HCT116 (cell line): ENCODE measurements around the gene PCDHA9. TPM values are rescaled to one million over a fixed set of nuclear protein-coding genes. Genes with fewer than 3 reads are reported as not detected.
"Not testable (repeated sequence)": the region's sequence is repeated elsewhere in the genome, so short reads cannot be mapped to it uniquely, and the experiment has no call there.

ENCODE experiments used
- ATAC-seq: fragments of 200-7000 bp; cut with Tn5 transposase; 2 replicates; pipeline ENCODE4 v1.9.1; 2020; ENCODE audit warnings: mild to moderate bottlenecking, moderate library complexity
- BruUV-seq: library from RNA; stranded (reverse); fragments of 400-500 nt; replicated peaks from 2 replicates; lab custom pipeline; 2021; lab: Mats Ljungman, UMichigan
- CTCF ChIA-PET: fragments of 300-600 bp; sonication (Branson Sonifier 250); formaldehyde crosslinking; loops from one replicate; lab custom pipeline; 2021; ENCODE audit warnings: antibody characterized with exemption; lab: Charles Lee
- POLR2A ChIA-PET: fragments of 300-600, 350-600 bp; sonication (Branson Sonifier 250); formaldehyde crosslinking; loops from one replicate; lab custom pipeline; 2021; ENCODE audit warnings: antibody characterized with exemption; lab: Charles Lee
- RAD21 ChIA-PET, 2 experiments: fragments of 300-600 bp; sonication (Branson Sonifier 250); formaldehyde crosslinking; loops; one replicate each; lab custom pipeline; 2023; ENCODE audit warnings: low total read pairs in 2 of 2; ENCODE audit not compliant: uncharacterized antibody in 2 of 2, unreplicated experiment in 2 of 2, low non-redundant PET in 1 of 2; lab: Charles Lee
- DNase-seq: peaks from one replicate; pipeline ENCODE4 v3.0.0-alpha.2; 2010; ENCODE audit warnings: low read depth, low spot score
- H2AFZ ChIP-seq: fragments of 200-600 bp; shearing (Covaris generic), sonication (generic); 2 replicates; pipeline ENCODE4 v1.6.1; 2017; ENCODE audit warnings: low read depth, mixed run types, mixed read lengths, antibody characterized with exemption, low read length; ENCODE audit not compliant: poor library complexity, severe bottlenecking
- H3K27ac ChIP-seq: 2 replicates; pipeline ENCODE4 v1.5.1; 2012; ENCODE audit warnings: low read depth, low read length
- H3K27me3 ChIP-seq: fragments of 200-600 bp; sonication (generic); 2 replicates; pipeline ENCODE4 v1.6.1; 2016; ENCODE audit warnings: mixed run types, low read length, mixed read lengths; ENCODE audit not compliant: insufficient read depth
- H3K36me3 ChIP-seq, 2 experiments: fragments of 200-500 bp in 1 of 2; fragments of 200-600 bp in 1 of 2; sonication (Bioruptor generic) in 1 of 2; sonication (generic) in 1 of 2; 2 replicates each; pipeline versions ENCODE4 v1.5.1 to v1.6.1; 2014 to 2016; ENCODE audit warnings: low read length in 2 of 2, inconsistent platforms in 1 of 2, mixed read lengths in 1 of 2, mixed run types in 1 of 2; ENCODE audit not compliant: insufficient read depth in 2 of 2, control insufficient read depth in 1 of 2
- H3K4me1 ChIP-seq, 2 experiments: fragments of 200-600 bp in 1 of 2; sonication (generic) in 1 of 2; 2 replicates each; pipeline versions ENCODE4 v1.5.1 to v1.6.1; 2012 to 2017; ENCODE audit warnings: low read length in 2 of 2, inconsistent platforms in 1 of 2, mild to moderate bottlenecking in 1 of 2, mixed read lengths in 1 of 2, mixed run types in 1 of 2, moderate library complexity in 1 of 2; ENCODE audit not compliant: insufficient read depth in 2 of 2, control insufficient read depth in 1 of 2
- H3K4me2 ChIP-seq: fragments of 200-600 bp; sonication (generic); 2 replicates; pipeline ENCODE4 v1.6.1; 2017; ENCODE audit warnings: mixed run types, low read length, mixed read lengths
- H3K4me3 ChIP-seq, 2 experiments: fragments of 200-600 bp in 1 of 2; sonication (generic) in 1 of 2; replicated peaks in 1 of 2; 2 replicates each; pipeline ENCODE4 v1.5.1; 2011 to 2016; ENCODE audit warnings: low read length in 2 of 2, control low read depth in 1 of 2, low read depth in 1 of 2, mild to moderate bottlenecking in 1 of 2, mixed read lengths in 1 of 2, mixed run types in 1 of 2
- H3K79me2 ChIP-seq: fragments of 200-600 bp; sonication (generic); 2 replicates; pipeline ENCODE4 v1.6.1; 2017; ENCODE audit warnings: mild to moderate bottlenecking, mixed run types, low read length, moderate library complexity, mixed read lengths; ENCODE audit not compliant: insufficient read depth
- H3K9ac ChIP-seq: fragments of 200-600 bp; sonication (generic); 2 replicates; pipeline ENCODE4 v1.6.1; 2016; ENCODE audit warnings: low read length, mixed read lengths
- H3K9me2 ChIP-seq: fragments of 200-600 bp; sonication (generic), shearing (Covaris generic); 2 replicates; pipeline ENCODE4 v1.6.1; 2017; ENCODE audit warnings: mixed run types, mild to moderate bottlenecking, moderate library complexity; ENCODE audit not compliant: insufficient read depth
- H3K9me3 ChIP-seq, 2 experiments: fragments of 200-500 bp in 1 of 2; fragments of 200-600 bp in 1 of 2; sonication (Bioruptor generic) in 1 of 2; sonication (generic) in 1 of 2; 2 replicates each; pipeline ENCODE4 v1.6.1; 2014 to 2017; ENCODE audit warnings: low read length in 2 of 2, mixed read lengths in 2 of 2, inconsistent platforms in 1 of 2, low read depth in 1 of 2, mild to moderate bottlenecking in 1 of 2, mixed run types in 1 of 2, moderate library complexity in 1 of 2; ENCODE audit not compliant: control insufficient read depth in 1 of 2, insufficient read depth in 1 of 2
- H4K20me1 ChIP-seq: fragments of 200-600 bp; sonication (generic), shearing (Covaris generic); 2 replicates; pipeline ENCODE4 v1.6.1; 2017; ENCODE audit warnings: mixed run types, mild to moderate bottlenecking, moderate library complexity; ENCODE audit not compliant: insufficient read depth
- EZH2phosphoT487 ChIP-seq: fragments of 200-600 bp; IDR thresholded peaks from 2 replicates; pipeline ENCODE4 v1.6.1; 2018; ENCODE audit warnings: antibody characterized with exemption, borderline replicate concordance
- FOSL1 ChIP-seq: IDR thresholded peaks from 2 replicates; pipeline ENCODE4 v1.6.1; 2012; ENCODE audit warnings: low read depth
- POLR2A ChIP-seq: IDR thresholded peaks from 2 replicates; pipeline ENCODE4 v1.7.0; 2011; ENCODE audit warnings: borderline replicate concordance; ENCODE audit not compliant: insufficient read depth, insufficient read length; ENCODE audit errors: extremely low read depth
- REST ChIP-seq: IDR thresholded peaks from 2 replicates; pipeline ENCODE4 v1.6.1; 2012; ENCODE audit warnings: low read depth
- SIN3A ChIP-seq: IDR thresholded peaks from 2 replicates; pipeline ENCODE4 v1.6.1; 2012; ENCODE audit warnings: low read depth
- ZFX ChIP-seq: fragments of 450-650 bp; IDR thresholded peaks from 2 replicates; pipeline ENCODE4 v1.6.1; 2017
- intact Hi-C: fragments of 100-400 bp; cut with micrococcal nuclease; formaldehyde crosslinking; loops from 2 replicates; pipeline ENCODE4 v1.10.0; 2022
- total RNA-seq: library from RNA; stranded (reverse); gene quantifications from one replicate; pipeline ENCODE4 v1.2.1, GENCODE V29; 2021; ENCODE audit not compliant: unreplicated experiment

The PCDHA9 gene
- total RNA-seq, 1 experiment from 2014 or later = not detected

GRCh38 chr5:140822281-140822629 is 25.9 kb upstream of the PCDHA9 start:
- Histone ChIP-seq H3K4me3 (no peak overlapping the region), H3K27ac (no peak overlapping the region), H3K4me2 (no peak overlapping the region), H3K9ac (no peak overlapping the region), H2AFZ (no peak overlapping the region), H3K27me3 (no peaks in the 10 kb centered on the region), H3K36me3 (no peaks in the 10 kb centered on the region; a peak in 1 of 4 replicates), H4K20me1 (no peaks in the 10 kb centered on the region), H3K9me2 (no peaks in the 10 kb centered on the region; the same call in 1 of the 2 replicates), H3K4me1 (no peaks in the 10 kb centered on the region), H3K9me3 (no peaks in the 10 kb centered on the region), H3K79me2 (no peaks in the 10 kb centered on the region)
- DNase-seq = no peak
- ChIA-PET POLR2A (no interaction called here), CTCF (no interaction called here), RAD21 (no interaction called here)
- BruUV-seq = no TSS peak
- intact Hi-C loops = no loop called here
- no peak for ATAC-seq
- TF ChIP-seq ZFX (no peak), REST (no peak), SIN3A (no peak), FOSL1 (no peak), POLR2A (no peak), EZH2phosphoT487 (no peak)

GRCh38 chr5:140822969-140823368 is 25.2 kb upstream of the PCDHA9 start:
- CTCF ChIA-PET = not testable (repeated sequence)

More at GRCh38 chr5:140822969-140823368, 25.2 kb upstream of the PCDHA9 start:
- H4K20me1 ChIP-seq, H3K4me1 ChIP-seq, H3K9ac ChIP-seq, DNase-seq, H3K4me2 ChIP-seq, RAD21 ChIA-PET, BruUV-seq, ATAC-seq, H3K27me3 ChIP-seq, H3K9me2 ChIP-seq, H3K4me3 ChIP-seq, H3K79me2 ChIP-seq, H3K27ac ChIP-seq, H2AFZ ChIP-seq, H3K9me3 ChIP-seq, H3K36me3 ChIP-seq, POLR2A ChIA-PET, intact Hi-C loops: not testable (repeated sequence)
